Measurements from ENCODE around the gene CAMK4. TPM values are rescaled to one million over a fixed set of nuclear protein-coding genes. Genes with fewer than 3 reads are reported as not detected.

CAMK4 gene
- total RNA-seq, 4 donors from 2014 or later, result 0.19 to 1.1 (median 0.56) TPM

- no peak for TF ChIP-seq CTCF (IDR thresholded peaks at IDR 0.05; ENCODE audit: low read depth)
Measured at GRCh38 chr5:111311666-111312065, 87.5 kb downstream of the CAMK4 start.

- TF ChIP-seq CTCF (IDR thresholded peaks at IDR 0.05; ENCODE audit: low read depth), result no peak
Measured at GRCh38 chr5:111313017-111313724, 89.0 kb downstream of the CAMK4 start.

- TF ChIP-seq CTCF (IDR thresholded peaks at IDR 0.05; ENCODE audit: low read depth), result no peak
Measured at GRCh38 chr5:111320953-111321352, 96.8 kb downstream of the CAMK4 start.

GRCh38 chr5:111321376-111321775 lies 97.2 kb downstream of the CAMK4 start:
- TF ChIP-seq CTCF (IDR thresholded peaks at IDR 0.05; ENCODE audit: low read depth), result no peak

- no peak for TF ChIP-seq CTCF (IDR thresholded peaks at IDR 0.05; ENCODE audit: low read depth)
Measured at GRCh38 chr5:111326551-111326950, 102.4 kb downstream of the CAMK4 start.

- no peak for TF ChIP-seq CTCF (IDR thresholded peaks at IDR 0.05; ENCODE audit: low read depth)
Measured at GRCh38 chr5:111337133-111337532, 112.9 kb downstream of the CAMK4 start.

- no peak for TF ChIP-seq CTCF (IDR thresholded peaks at IDR 0.05; ENCODE audit: low read depth)
Measured at GRCh38 chr5:111337688-111338087, 113.5 kb downstream of the CAMK4 start.
